22Rv1 (cell line): ENCODE measurements around the gene ACE.

Experiments used
- ZFX ChIP-seq: fragments of 450-650 bp; IDR thresholded peaks from 2 replicates; pipeline ENCODE4 v1.6.1; 2017; ENCODE audit warnings: antibody characterized with exemption, borderline replicate concordance
- TF ChIP-seq, protein P1 (sequence below): fragments of 450-650 bp; IDR thresholded peaks from 2 replicates; pipeline ENCODE4 v1.5.1; 2017; ENCODE audit warnings: mild to moderate bottlenecking

DNA sequence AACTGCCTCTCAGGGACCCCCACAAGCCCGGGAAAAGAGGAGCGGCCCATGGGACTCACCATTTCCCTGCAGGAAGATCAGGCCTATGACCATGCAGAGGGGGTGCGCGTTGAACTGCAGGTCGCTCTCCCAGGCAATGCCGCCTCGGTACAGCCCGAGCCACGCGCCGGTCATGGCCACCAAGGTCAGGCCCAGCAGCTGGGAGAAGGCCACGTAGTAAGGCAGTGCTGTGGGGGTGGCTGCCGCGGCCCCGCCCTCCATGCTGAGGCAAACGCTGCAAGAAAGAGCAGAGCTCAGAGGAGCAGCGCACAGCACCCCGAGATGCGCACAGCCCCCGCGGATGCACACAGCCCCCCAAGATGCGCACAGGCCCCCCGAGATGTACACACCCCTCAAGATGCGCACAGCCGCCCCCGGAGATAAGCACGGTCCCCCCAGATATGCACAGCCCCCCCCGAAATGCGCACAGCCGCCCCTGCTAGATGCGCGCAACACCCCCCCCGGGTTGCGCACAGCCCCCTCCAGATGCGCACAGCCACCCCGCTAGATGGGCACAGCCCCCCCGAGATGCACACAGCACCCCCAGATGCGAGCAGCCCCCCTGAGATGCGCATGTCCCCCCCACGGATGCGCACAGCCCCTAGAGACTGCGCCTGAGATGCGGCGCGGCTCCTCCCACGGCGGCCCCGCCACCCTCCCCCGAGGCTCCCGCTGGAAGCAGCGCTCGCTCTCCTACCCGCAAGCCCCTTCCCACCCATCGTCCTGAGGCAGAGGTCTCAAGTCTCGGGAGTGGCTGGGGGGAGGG lies 39.4 kb upstream of the ACE start:
- TF ChIP-seq, protein P1, sequence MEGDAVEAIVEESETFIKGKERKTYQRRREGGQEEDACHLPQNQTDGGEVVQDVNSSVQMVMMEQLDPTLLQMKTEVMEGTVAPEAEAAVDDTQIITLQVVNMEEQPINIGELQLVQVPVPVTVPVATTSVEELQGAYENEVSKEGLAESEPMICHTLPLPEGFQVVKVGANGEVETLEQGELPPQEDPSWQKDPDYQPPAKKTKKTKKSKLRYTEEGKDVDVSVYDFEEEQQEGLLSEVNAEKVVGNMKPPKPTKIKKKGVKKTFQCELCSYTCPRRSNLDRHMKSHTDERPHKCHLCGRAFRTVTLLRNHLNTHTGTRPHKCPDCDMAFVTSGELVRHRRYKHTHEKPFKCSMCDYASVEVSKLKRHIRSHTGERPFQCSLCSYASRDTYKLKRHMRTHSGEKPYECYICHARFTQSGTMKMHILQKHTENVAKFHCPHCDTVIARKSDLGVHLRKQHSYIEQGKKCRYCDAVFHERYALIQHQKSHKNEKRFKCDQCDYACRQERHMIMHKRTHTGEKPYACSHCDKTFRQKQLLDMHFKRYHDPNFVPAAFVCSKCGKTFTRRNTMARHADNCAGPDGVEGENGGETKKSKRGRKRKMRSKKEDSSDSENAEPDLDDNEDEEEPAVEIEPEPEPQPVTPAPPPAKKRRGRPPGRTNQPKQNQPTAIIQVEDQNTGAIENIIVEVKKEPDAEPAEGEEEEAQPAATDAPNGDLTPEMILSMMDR, result no peak
- TF ChIP-seq ZFX, result no peak
